Mesothelial cell of epicardium (in vitro differentiated cells): ENCODE data around the gene TRNP1. TPM values are rescaled to one million over a fixed set of nuclear protein-coding genes. Genes with fewer than 3 reads are reported as not detected.

ENCODE experiments used
- DNase-seq, 2 experiments: peaks; one replicate each; pipeline ENCODE4 v3.0.0; 2021; ENCODE audit warnings: low spot score in 2 of 2; ENCODE audit not compliant: unreplicated experiment in 2 of 2
- H3K27ac Mint-ChIP-seq: 2 replicates; pipeline ENCODE4 v1.8.0; 2021; ENCODE audit warnings: mixed read lengths
- H3K27me3 Mint-ChIP-seq: 2 replicates; pipeline ENCODE4 v1.8.0; 2021; ENCODE audit warnings: low read depth, mixed read lengths
- H3K36me3 Mint-ChIP-seq: 2 replicates; pipeline ENCODE4 v1.8.0; 2021; ENCODE audit warnings: mixed read lengths
- H3K4me1 Mint-ChIP-seq: 2 replicates; pipeline ENCODE4 v1.8.0; 2021; ENCODE audit warnings: mixed read lengths
- H3K4me3 Mint-ChIP-seq: 2 replicates; pipeline ENCODE4 v1.8.0; 2021; ENCODE audit warnings: mild to moderate bottlenecking, moderate library complexity, mixed read lengths
- H3K9me3 Mint-ChIP-seq: 2 replicates; pipeline ENCODE4 v1.8.0; 2021; ENCODE audit warnings: mixed read lengths
- total RNA-seq: library from RNA; stranded (reverse); gene quantifications from 3 replicates; pipeline ENCODE4 v1.2.1, GENCODE V29; 2021
- TF ChIP-seq, protein P1 (sequence below): fragments of 200-600 bp; sonication (generic); IDR thresholded peaks from one replicate; pipeline ENCODE4 v1.5.0; 2021; ENCODE audit warnings: antibody characterized with exemption; ENCODE audit not compliant: unreplicated experiment

Gene TRNP1
- total RNA-seq, 1 donor from 2014 or later: 29.3 TPM

DNA sequence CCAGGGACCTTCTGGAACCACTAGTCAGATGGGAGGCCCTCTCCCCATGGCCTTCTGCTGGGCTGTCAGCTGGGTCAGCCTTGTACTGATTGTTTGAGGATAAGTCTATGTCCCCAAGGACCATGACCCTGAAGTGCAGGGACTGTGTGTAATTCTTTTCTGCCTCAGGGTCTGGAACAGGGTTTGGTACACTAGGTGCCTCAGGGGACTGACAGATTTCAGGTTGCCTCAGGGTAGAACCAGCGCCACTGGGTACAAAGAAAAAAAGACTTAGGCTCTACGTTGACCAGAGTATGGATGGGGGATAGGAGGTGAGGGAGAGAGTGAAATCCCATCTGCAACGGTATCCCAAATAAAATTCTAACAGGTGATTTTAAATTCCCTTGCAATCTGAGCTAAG, 36.2 kb upstream of the TRNP1 start:
- Mint-ChIP-seq H3K4me3 (peak overlapping the region; percentile 22), H3K36me3 (peaks cover 17% of the 10 kb centered on the region), H3K4me1 (peaks cover 7% of the 10 kb centered on the region), H3K27me3 (peaks cover 44% of the 10 kb centered on the region), H3K27ac (no peak overlapping the region), H3K9me3 (peaks cover 7% of the 10 kb centered on the region)
- TF ChIP-seq, protein P1, sequence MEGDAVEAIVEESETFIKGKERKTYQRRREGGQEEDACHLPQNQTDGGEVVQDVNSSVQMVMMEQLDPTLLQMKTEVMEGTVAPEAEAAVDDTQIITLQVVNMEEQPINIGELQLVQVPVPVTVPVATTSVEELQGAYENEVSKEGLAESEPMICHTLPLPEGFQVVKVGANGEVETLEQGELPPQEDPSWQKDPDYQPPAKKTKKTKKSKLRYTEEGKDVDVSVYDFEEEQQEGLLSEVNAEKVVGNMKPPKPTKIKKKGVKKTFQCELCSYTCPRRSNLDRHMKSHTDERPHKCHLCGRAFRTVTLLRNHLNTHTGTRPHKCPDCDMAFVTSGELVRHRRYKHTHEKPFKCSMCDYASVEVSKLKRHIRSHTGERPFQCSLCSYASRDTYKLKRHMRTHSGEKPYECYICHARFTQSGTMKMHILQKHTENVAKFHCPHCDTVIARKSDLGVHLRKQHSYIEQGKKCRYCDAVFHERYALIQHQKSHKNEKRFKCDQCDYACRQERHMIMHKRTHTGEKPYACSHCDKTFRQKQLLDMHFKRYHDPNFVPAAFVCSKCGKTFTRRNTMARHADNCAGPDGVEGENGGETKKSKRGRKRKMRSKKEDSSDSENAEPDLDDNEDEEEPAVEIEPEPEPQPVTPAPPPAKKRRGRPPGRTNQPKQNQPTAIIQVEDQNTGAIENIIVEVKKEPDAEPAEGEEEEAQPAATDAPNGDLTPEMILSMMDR: no peak
- no peak for DNase-seq

DNA sequence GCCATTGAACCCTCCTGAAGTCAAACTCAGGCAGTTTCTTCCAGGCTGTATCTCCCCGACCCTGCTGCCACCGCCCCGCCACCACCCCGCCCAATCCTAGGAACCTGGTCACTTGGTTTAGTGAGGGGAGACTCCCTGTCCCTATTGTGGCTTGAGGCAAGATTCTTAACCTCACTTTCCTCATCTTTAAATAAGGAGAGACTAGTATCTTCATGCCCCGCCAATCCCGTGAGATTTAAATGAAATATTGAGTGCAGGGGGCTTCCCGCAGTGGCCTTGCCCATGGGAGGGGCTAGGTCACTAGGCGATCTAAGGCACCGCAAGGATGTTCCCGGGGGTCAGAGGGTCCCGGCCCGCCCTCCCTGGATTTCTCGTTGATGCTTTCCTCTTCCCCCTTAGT, 34.2 kb upstream of the TRNP1 start:
- H3K4me3 Mint-ChIP-seq: peak overlapping the region; percentile 70

DNA sequence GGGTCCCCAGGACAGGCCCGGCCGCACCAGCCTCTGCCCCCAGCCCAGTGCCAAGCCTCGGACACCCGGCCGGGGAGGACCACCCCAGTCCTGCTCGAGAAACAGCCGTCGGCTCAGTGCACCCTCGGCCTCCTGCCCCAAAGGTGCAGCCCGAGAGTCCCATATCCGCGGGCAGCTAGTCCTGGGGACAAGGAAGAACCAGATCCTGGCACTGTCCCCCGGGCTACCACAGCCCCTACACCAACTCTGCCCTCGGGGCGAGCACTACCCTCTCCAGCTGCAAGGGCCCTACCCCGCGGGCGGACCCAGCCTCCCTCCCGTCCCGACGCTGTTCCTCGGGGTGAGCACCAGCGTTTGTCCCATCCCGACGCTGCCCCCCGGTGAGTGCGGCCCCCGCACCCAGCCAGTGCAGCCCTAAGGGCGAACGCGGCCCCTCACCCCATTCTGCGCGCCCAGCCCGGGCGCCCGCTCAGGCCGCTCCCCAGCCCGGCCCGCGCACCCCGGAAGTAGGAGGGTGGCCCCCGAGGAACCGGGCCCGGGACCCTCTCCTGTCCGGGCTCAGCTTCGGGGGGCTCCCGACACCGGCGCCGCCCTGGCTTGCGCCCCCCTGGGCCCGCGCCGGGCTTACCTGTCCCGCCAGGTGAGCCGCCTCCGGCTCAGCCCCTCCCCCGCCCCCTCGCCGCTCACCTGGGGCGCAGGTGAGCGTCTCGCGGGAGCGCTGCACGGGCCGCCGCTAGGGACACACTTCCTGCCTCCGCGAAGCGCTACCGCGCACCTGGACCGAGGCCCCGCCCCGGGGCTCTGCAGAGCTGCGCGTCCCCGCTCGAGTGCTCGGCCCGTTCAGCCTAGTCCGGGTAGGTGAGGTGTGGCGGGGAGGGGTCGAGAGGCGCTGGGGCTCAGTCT, 33.5 kb upstream of the TRNP1 start, which contains the start of gene KDF1:
Gene KDF1 (minus strand): TSS at position 747 of the 903 bp plus-strand sequence. CDS start 8,088 bp downstream, outside the sequence.
- peak; percentile 56 to 76 for DNase-seq
- Mint-ChIP-seq H3K4me3 (peak within 1 kb of the TSS; percentile 73), H3K27ac (peak within 1 kb of the TSS; percentile 64), H3K36me3 (peaks cover 10% of the 10 kb centered on the region), H3K4me1 (peaks cover 7% of the 10 kb centered on the region), H3K9me3 (peaks cover 7% of the 10 kb centered on the region), H3K27me3 (peaks cover 51% of the 10 kb centered on the region)
- TF ChIP-seq, protein P1: peak; percentile 43

More for the DNA sequence above, 34.2 kb upstream of the TRNP1 start:
- TF ChIP-seq, protein P1: no peak
- Mint-ChIP-seq H3K9me3 (peaks cover 7% of the 10 kb centered on the region), H3K4me1 (peaks cover 7% of the 10 kb centered on the region), H3K27ac (no peak overlapping the region), H3K27me3 (peaks cover 51% of the 10 kb centered on the region), H3K36me3 (peaks cover 10% of the 10 kb centered on the region)
- no peak for DNase-seq

DNA sequence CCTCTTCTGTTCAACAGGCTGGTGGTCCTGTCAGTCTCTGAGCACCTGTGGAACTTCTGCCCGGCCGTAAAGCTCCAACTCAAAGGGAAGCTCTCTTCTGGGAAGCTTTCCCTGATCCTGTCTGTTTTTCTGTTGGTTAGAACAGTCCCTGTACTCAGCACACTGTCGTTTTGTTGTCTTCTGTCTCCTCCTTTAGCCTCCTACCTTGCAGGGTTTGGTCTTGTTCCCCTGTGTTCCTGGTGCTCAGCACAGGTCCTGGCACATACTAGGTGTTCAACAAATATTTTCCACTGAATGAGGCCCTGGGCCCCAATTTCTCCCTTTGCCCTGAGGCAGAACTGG, 32.9 kb upstream of the TRNP1 start:
- H3K4me3 Mint-ChIP-seq: peak overlapping the region; percentile 73
- TF ChIP-seq, protein P1: no peak
- H3K9me3 Mint-ChIP-seq: peaks cover 7% of the 10 kb centered on the region
- no peak for DNase-seq
- H3K27ac Mint-ChIP-seq: peak overlapping the region; percentile 64
- peaks cover 10% of the 10 kb centered on the region for H3K36me3 Mint-ChIP-seq
- peaks cover 7% of the 10 kb centered on the region for H3K4me1 Mint-ChIP-seq
- peaks cover 51% of the 10 kb centered on the region for H3K27me3 Mint-ChIP-seq

DNA sequence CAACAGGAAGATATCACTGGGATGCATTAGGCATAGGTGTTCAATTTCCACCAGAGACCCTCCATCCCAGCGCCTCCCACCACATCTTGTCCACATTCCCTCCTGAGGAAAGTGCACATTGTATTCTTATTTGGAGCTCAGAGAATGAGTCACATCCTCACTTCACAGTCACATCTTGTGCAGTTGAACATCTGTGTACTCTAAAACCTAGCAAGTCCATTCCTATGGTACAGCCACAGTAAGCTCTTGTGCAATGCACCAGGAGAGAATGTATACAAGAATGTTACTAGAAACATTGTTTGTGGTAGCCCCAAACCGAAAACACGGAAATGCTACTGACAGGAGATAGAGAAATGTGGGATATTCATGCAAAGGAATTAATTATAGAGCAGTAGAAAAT, 31.7 kb upstream of the TRNP1 start:
- peaks cover 4% of the 10 kb centered on the region for H3K36me3 Mint-ChIP-seq
- peaks cover 47% of the 10 kb centered on the region for H3K27me3 Mint-ChIP-seq
- H3K4me1 Mint-ChIP-seq: peaks cover 7% of the 10 kb centered on the region
- H3K27ac Mint-ChIP-seq: no peak overlapping the region
- no peak for DNase-seq
- TF ChIP-seq, protein P1: no peak
- H3K9me3 Mint-ChIP-seq: no peaks in the 10 kb centered on the region
- H3K4me3 Mint-ChIP-seq: no peak overlapping the region
